GM23338 (cell line): Measurements from ENCODE around the gene PRCC.

Source experiments
- CTCF ChIP-seq, 2 experiments: fragments of 200-600 bp in 1 of 2; sonication (generic) in 1 of 2; conservative IDR thresholded peaks; 2 replicates each; pipeline versions ENCODE4 v1.5.1 to v1.6.1; 2016 to 2017; ENCODE audit warnings: antibody characterized with exemption in 2 of 2, low read depth in 2 of 2, mild to moderate bottlenecking in 2 of 2, moderate library complexity in 1 of 2
- EZH2phosphoT487 ChIP-seq: fragments of 200-600 bp; sonication (generic); IDR thresholded peaks from one replicate; pipeline ENCODE4 v1.8.1; 2018; ENCODE audit warnings: antibody characterized with exemption; ENCODE audit not compliant: unreplicated experiment
- POLR2AphosphoS5 ChIP-seq: IDR thresholded peaks from 2 replicates; pipeline ENCODE4 v1.6.1; 2016; ENCODE audit warnings: antibody characterized with exemption, low read depth

- no peak for TF ChIP-seq POLR2AphosphoS5
- TF ChIP-seq CTCF (conservative IDR thresholded peaks at IDR 0.05; ENCODE audit: low read depth in 2 of 2) = peak; percentile 94 to 98
- TF ChIP-seq EZH2phosphoT487 = no peak
Observed at GRCh38 chr1:156725683-156726280, 41.6 kb upstream of the PRCC start.
